Epithelial cell of esophagus (primary cell): ENCODE data around the gene ITSN1.

Experiments
- DNase-seq: peaks from one replicate; pipeline ENCODE4 v3.0.0; 2010; ENCODE audit warnings: low read depth
- H3K4me3 ChIP-seq: 2 replicates; pipeline ENCODE4 v1.5.1; 2011; ENCODE audit warnings: mild to moderate bottlenecking, low read length, control low read depth
- TF ChIP-seq, protein P1 (sequence below): IDR thresholded peaks from 2 replicates; pipeline ENCODE4 v1.5.1; 2011; ENCODE audit warnings: low read depth, mild to moderate bottlenecking, low read length, control low read depth, inconsistent platforms; ENCODE audit not compliant: insufficient read depth; ENCODE audit errors: missing control alignments

The ITSN1 gene

DNA sequence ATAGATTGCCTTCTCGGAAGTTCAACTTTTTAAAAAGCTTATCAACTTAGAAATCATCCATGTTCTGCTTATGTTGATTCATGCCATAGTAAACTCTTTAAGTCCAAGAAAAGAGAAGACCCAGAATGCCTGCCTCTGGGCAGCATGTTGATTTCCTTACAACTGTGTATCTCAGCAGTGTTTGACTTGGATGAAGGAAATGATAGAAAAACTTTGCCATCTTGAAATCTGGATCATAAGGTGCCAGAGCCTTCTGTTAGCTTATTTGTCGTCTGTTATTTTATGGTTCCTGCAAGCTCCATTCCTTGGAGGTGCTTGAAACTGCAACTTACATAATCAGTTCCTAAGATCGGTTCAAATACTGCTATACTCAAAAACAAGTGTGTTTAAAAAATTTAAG lies 148.8 kb downstream of the ITSN1 start:
- DNase-seq = no peak
- TF ChIP-seq, protein P1, sequence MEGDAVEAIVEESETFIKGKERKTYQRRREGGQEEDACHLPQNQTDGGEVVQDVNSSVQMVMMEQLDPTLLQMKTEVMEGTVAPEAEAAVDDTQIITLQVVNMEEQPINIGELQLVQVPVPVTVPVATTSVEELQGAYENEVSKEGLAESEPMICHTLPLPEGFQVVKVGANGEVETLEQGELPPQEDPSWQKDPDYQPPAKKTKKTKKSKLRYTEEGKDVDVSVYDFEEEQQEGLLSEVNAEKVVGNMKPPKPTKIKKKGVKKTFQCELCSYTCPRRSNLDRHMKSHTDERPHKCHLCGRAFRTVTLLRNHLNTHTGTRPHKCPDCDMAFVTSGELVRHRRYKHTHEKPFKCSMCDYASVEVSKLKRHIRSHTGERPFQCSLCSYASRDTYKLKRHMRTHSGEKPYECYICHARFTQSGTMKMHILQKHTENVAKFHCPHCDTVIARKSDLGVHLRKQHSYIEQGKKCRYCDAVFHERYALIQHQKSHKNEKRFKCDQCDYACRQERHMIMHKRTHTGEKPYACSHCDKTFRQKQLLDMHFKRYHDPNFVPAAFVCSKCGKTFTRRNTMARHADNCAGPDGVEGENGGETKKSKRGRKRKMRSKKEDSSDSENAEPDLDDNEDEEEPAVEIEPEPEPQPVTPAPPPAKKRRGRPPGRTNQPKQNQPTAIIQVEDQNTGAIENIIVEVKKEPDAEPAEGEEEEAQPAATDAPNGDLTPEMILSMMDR = no peak

DNA sequence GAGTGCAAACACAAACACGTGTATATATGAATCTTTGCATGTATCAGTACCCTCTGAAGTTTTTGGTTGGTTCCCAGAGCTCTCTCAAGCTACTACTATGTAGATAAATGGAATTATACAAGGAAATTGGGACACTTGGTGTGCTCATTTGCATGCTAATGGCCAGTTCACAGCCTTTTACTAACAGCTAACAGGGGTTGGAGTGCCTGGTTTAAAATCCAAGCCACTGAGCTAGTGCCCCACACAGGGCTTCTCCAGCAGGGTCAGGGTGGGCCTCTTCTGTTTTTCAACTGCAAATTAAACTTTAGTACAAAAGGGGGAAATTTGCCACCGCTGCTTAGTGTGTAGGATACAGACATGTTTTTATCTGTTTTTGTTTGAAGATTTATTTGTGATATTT lies 152.3 kb downstream of the ITSN1 start:
- DNase-seq = no peak
- no peak overlapping the region for H3K4me3 ChIP-seq
- TF ChIP-seq, protein P1 = no peak

More for the DNA sequence above, 148.8 kb downstream of the ITSN1 start:
- H3K4me3 ChIP-seq = no peak overlapping the region

DNA sequence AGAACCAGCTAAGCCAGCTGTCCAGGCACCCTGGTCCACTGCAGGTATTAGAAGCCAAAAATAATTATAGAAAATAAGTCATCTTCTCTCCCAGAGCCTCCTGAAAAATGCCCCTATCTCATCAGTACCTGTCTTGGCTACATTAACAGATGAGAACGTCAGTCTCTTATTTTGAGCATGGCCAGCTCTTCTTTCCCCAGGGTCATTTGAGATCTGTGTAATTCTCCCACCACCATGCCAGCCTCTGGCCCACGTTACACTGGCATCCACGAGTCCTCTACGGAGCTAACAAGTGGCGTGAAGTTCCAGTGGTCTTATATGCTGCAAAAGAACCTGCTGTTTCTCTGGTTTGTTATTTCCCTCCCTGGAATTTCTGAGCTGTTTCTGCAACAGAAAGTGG lies 155.3 kb downstream of the ITSN1 start:
- no peak overlapping the region for H3K4me3 ChIP-seq
- no peak for DNase-seq
- TF ChIP-seq, protein P1 = no peak

DNA sequence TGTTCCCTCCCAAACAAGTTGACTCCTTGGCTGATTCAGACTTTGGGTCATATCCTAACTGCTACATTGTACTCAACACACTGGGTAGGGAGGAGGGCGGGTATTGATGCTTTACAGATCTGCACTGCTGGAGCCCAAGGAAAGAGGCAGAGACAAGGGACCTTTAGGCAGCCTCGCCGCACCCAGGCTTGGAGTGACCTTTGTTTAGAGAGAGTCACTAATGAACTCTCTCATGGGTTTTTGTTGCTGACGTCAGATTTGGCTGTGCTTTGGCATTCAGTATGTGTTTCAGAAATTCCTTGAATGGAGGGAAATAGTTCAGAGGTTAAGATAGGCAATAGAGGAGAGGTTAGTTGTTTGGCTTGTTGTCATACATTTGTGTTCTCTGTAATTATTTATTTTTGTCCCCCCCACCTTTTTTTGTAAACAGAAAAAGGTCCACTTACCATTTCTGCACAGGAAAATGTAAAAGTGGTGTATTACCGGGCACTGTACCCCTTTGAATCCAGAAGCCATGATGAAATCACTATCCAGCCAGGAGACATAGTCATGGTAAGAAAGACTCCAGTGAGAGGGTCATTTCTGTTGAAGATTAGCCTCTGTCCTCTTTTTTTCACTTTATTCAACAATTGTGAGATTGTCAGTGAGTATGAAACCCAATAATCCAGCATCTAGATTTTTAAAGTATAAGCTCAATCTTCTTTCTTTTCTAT lies 157.2 kb downstream of the ITSN1 start:
- DNase-seq = no peak
- TF ChIP-seq, protein P1 = no peak
- no peak overlapping the region for H3K4me3 ChIP-seq

DNA sequence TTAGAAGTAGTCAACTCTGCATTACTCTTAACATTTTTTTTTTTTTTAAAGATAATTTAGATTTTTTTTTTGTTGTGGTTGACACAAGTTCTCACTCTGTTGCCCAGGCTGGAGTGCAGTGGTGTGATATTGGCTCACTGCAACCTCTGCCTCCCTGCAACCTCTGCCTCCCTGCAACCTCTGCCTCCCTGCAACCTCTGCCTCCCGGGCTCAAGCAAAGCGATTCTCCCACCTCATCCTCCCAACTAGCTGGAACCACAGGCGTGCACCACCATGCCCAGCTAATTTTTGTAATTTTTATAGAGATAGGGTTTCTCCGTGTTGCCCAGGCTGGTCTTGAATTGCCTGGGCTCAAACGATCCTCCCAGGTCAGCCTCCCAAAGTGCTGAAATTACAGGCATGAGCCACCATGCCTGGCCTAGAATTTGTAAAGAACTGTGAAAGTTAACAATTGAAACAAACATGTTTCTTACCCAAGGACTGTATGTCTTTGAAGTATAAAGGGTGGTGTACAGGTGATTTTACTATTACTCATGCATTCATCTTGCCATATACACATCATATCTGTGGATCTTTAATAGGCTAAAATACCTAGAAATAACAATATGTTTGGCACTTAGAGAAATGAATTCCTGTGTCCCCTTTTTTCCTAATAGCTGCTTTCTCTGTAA lies 158.6 kb downstream of the ITSN1 start:
- DNase-seq = peak; percentile 42
- TF ChIP-seq, protein P1 = no peak
- no peak overlapping the region for H3K4me3 ChIP-seq

DNA sequence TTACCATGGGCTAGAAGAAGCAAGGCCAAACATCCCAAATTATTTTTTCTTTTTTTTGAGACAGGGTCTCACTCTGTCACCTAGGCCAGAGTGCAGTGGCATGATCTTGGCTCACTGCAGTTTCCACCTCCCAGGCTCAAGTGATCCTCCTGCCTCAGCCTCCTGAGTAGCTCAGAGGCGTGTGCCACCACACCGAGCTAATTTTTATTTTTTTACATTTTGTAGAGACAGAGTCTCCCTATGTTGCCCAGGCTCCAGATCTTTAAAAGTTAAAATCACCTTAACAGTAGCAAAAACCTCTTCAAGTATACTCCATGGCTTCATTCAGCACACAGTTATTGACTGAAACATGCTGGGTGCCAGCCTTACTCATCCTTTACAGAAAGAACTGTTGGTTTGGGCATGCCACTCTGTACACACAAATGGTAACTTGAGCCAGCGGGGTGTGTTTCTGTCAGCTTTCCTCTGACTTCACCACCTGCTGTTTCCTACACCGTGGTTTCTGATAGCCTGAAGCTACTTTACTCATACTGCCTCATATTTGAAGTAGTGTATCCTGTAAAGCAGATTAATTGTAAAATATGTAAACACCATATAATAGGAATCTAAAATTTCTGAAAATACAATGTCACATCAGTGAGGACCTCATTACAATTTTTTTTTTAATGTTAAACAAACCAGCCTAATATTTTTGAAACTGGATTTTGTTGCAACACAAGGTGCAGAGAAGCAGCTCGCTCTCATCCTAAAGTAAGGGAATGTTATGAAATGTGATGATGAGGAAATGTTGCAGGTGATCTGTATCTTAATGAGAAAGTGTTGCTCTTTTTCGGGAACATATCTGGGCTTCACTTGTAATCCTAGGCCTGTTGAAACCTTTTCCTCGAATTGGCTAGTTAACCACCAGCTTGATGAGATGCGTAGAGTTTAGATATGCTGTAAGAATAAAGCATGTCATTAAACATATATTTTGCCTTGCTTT lies 159.4 kb downstream of the ITSN1 start:
- H3K4me3 ChIP-seq = no peak overlapping the region
- peak; percentile 99 for DNase-seq
- TF ChIP-seq, protein P1 = no peak
